Muscle layer of colon (tissue), 2 donors: ENCODE measurements around the gene CDC42BPB.
A peak's percentile ranks its signal among the peaks of the same experiment; 100 is the strongest.
"Not testable (repeated sequence)": the region's sequence is repeated elsewhere in the genome, so short reads cannot be mapped to it uniquely, and the experiment has no call there.

ENCODE experiments used
- H3K27ac ChIP-seq: one replicate; pipeline ENCODE4 v1.7.0; 2013; ENCODE audit warnings: low read depth, mild to moderate bottlenecking, low read length, moderate library complexity
- H3K27me3 ChIP-seq, 2 donors: one replicate each; pipeline ENCODE4 v1.7.0; 2013; ENCODE audit warnings: low read length in 2 of 2, mild to moderate bottlenecking in 2 of 2; ENCODE audit not compliant: insufficient read depth in 2 of 2, control insufficient read depth in 1 of 2
- H3K36me3 ChIP-seq: one replicate; pipeline ENCODE4 v1.7.0; 2013; ENCODE audit warnings: mild to moderate bottlenecking, low read length; ENCODE audit not compliant: insufficient read depth
- H3K4me1 ChIP-seq: one replicate; pipeline ENCODE4 v1.7.0; 2013; ENCODE audit warnings: mild to moderate bottlenecking, low read length; ENCODE audit not compliant: insufficient read depth
- H3K4me3 ChIP-seq, 2 donors: one replicate each; pipeline ENCODE4 v1.7.0; 2013; ENCODE audit warnings: low read length in 2 of 2, low read depth in 1 of 2, mild to moderate bottlenecking in 1 of 2, moderate library complexity in 1 of 2
- H3K9ac ChIP-seq: one replicate; pipeline ENCODE4 v1.7.0; 2013; ENCODE audit warnings: low read length
- H3K9me3 ChIP-seq: one replicate; pipeline ENCODE4 v1.7.0; 2013; ENCODE audit warnings: mild to moderate bottlenecking, low read length
- donor health status: abdominal sarcoma.
- donor health status: Adenocarcinoma of cecum.

CDC42BPB gene

DNA sequence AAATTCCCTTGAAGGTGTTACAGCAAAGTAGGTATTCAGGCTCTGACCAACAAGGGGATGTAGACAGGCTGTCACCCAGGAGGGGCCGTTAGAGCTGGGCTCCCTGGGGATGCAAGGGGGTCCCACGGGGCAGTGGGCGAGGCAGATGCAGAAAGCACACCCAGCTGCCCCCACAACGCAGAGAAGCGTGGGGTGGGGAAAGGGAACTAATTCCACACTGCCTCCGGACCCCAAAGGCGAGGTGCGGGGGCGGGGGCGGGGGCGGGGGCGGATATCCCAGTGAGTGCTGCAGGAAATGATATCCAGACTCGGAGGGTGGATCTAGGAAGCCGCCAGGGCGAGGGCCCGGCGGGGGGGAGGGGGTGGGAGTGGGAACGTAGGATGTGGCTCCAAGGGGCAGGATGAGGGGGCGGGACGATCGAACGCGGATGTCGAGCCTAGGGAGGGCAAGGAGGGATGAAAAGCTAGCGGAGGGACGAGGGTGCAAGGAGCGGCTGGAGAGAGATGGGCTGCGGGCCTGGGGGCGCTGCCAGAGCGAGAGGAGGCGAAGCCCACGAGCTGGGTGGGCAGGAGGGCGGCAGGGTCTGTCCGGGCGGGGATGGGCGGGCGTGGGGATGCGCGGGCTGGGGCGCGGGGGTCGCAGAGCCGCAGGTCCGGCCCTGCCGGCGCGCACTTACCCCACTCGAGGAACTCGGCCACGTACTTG, 874 bp downstream of the CDC42BPB start:
- Histone ChIP-seq H3K4me1 (peaks cover 30% of the 10 kb centered on the region), H3K27ac (peak overlapping the region; percentile 68), H3K9me3 (no peaks in the 10 kb centered on the region), H3K4me3 (peak overlapping the region; percentile 48 to 85), H3K27me3 (no peaks in the 10 kb centered on the region), H3K36me3 (no peaks in the 10 kb centered on the region), H3K9ac (peak overlapping the region; percentile 34)

- peak overlapping the region in 1 of 2 donors; percentile 48 for H3K4me3 ChIP-seq
- peaks cover 33% of the 10 kb centered on the region for H3K4me1 ChIP-seq
- H3K36me3 ChIP-seq: no peaks in the 10 kb centered on the region
- H3K27ac ChIP-seq: no peak overlapping the region
- no peaks in the 10 kb centered on the region for H3K9me3 ChIP-seq
- peak overlapping the region; percentile 34 for H3K9ac ChIP-seq
- no peaks in the 10 kb centered on the region for H3K27me3 ChIP-seq
Observed at GRCh38 chr14:103055695-103056094, 1.7 kb downstream of the CDC42BPB start.

DNA sequence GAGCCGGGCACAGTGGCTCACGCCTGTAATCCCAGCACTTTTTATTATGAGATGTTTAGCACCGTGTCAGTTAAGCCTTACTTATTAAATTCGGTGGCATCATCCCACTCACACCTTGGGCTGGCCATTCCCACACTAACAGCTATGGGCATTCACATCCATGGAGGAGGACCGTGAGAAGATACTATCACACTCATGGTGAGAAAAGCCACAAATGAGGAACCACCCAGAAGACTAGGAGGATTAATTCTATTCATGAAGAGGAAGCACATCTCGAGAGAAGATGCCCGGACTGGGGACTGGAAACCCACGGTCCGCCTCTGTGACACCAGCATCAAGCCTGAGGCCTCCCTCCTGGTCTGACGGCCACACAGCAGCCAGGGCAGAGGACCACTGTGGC, 4.9 kb downstream of the CDC42BPB start:
- no peak overlapping the region for H3K27ac ChIP-seq

DNA sequence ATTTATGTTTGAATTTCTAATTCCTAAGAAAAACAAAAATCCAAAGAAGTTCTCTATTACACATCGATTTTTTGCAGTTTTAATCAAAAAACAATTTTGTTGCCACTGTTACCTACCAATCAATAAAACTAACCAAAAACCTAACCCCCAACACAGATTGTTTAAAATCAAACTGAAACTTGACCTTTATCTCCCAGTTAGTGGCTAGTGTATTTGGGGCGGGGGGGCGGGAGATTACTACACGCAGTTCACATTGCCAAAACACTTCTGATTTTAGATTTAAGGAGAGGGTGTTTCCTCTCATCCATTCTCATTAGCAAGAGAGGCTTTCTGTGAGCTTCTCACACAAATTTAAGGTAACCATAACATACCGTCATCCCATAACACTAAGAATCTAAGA, 6.4 kb downstream of the CDC42BPB start:
- Histone ChIP-seq H3K4me1 (peaks cover 31% of the 10 kb centered on the region), H3K9me3 (no peaks in the 10 kb centered on the region), H3K27me3 (no peaks in the 10 kb centered on the region), H3K9ac (no peak overlapping the region), H3K36me3 (no peaks in the 10 kb centered on the region), H3K4me3 (no peak overlapping the region), H3K27ac (no peak overlapping the region)

More for the DNA sequence above, 4.9 kb downstream of the CDC42BPB start:
- Histone ChIP-seq H3K36me3 (no peaks in the 10 kb centered on the region), H3K4me3 (no peak overlapping the region), H3K9ac (no peak overlapping the region), H3K9me3 (no peaks in the 10 kb centered on the region), H3K27me3 (no peaks in the 10 kb centered on the region), H3K4me1 (peaks cover 28% of the 10 kb centered on the region)

DNA sequence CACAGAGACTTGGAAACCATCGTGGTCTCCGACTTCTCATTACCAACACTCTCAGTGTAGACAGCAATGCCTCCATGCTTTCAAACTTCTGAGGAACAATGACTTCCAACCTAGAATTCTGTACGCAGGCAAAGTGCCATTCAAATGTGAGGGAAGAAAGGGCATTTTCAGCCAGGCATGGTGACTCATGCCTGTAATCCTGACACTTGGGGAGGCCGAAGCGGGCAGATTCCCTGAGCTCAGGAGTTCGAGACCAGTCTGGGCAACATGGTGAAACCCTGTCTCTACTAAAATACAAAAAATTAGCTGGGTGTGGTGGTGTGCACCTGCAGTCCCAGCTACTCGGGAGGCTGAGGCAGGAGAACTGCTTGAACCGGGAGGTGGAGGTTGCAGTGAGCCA, 9.9 kb downstream of the CDC42BPB start:
- not testable (repeated sequence) for H3K4me3 ChIP-seq, H3K9me3 ChIP-seq, H3K9ac ChIP-seq, H3K27ac ChIP-seq, H3K36me3 ChIP-seq, H3K27me3 ChIP-seq
- peaks cover 17% of the 10 kb centered on the region for H3K4me1 ChIP-seq

GRCh38 chr14:103045371-103045869, 11.9 kb downstream of the CDC42BPB start:
- Histone ChIP-seq H3K9ac (no peak overlapping the region), H3K4me1 (peaks cover 13% of the 10 kb centered on the region), H3K9me3 (no peaks in the 10 kb centered on the region), H3K27ac (no peak overlapping the region), H3K4me3 (no peak overlapping the region), H3K27me3 (no peaks in the 10 kb centered on the region), H3K36me3 (peaks cover 6% of the 10 kb centered on the region)

DNA sequence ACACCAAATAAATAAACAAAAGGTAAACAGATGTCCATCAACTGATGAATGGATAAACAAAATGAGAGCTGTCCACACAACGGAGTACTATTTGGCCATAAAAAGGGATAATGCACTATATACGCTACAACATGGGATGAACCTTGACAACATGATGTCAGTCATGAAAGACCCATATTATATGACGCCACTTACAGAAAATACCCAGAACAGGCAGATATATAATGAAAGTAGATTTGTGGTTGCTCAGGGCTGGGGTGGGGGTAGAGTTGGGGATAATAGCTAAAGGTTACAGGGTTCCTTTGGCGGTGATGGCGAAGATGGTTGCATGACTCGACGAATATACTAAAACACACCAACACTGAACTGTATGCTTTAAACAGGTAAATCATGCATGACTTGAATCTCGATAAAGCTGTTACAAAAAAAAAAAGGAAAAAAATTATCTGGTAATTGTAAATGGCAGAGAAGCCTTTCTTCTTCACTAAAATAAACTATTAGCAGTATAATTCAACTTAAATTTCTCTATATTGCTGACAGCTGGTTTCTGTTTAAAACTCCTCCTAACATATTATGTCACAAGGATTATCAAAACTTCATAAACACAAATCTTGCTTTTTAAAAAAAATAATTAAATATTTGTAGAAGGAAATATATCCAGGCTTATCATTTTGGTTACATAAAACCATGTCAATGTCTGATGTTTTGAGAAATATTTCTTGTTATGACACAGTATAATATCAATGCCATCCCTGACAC, 13.9 kb downstream of the CDC42BPB start:
- Histone ChIP-seq H3K4me3 (no peak overlapping the region), H3K9ac (no peak overlapping the region), H3K36me3 (peaks cover 6% of the 10 kb centered on the region), H3K27me3 (no peaks in the 10 kb centered on the region), H3K9me3 (no peaks in the 10 kb centered on the region), H3K4me1 (peaks cover 9% of the 10 kb centered on the region), H3K27ac (no peak overlapping the region)

GRCh38 chr14:103041464-103041863, 15.9 kb downstream of the CDC42BPB start:
- Histone ChIP-seq H3K36me3 (peaks cover 6% of the 10 kb centered on the region), H3K27me3 (no peaks in the 10 kb centered on the region), H3K4me1 (peaks cover 9% of the 10 kb centered on the region), H3K27ac (no peak overlapping the region), H3K9ac (no peak overlapping the region), H3K4me3 (no peak overlapping the region), H3K9me3 (no peaks in the 10 kb centered on the region)

GRCh38 chr14:103033681-103034096, 23.7 kb downstream of the CDC42BPB start:
- Histone ChIP-seq H3K9me3 (no peaks in the 10 kb centered on the region), H3K4me3 (no peak overlapping the region), H3K4me1 (peaks cover 21% of the 10 kb centered on the region), H3K27ac (no peak overlapping the region), H3K9ac (no peak overlapping the region), H3K27me3 (no peaks in the 10 kb centered on the region), H3K36me3 (no peaks in the 10 kb centered on the region)

GRCh38 chr14:103031956-103032355, 25.4 kb downstream of the CDC42BPB start:
- H3K4me1 ChIP-seq: peaks cover 26% of the 10 kb centered on the region
- H3K9ac ChIP-seq: no peak overlapping the region
- H3K27ac ChIP-seq: no peak overlapping the region
- H3K9me3 ChIP-seq: no peaks in the 10 kb centered on the region
- H3K27me3 ChIP-seq: no peaks in the 10 kb centered on the region
- no peak overlapping the region for H3K4me3 ChIP-seq
- no peaks in the 10 kb centered on the region for H3K36me3 ChIP-seq

GRCh38 chr14:103031566-103031911, 25.8 kb downstream of the CDC42BPB start:
- no peak overlapping the region for H3K4me3 ChIP-seq
- no peaks in the 10 kb centered on the region for H3K36me3 ChIP-seq
- peak overlapping the region; percentile 12 for H3K27ac ChIP-seq
- peaks cover 26% of the 10 kb centered on the region for H3K4me1 ChIP-seq
- H3K9me3 ChIP-seq: no peaks in the 10 kb centered on the region
- H3K27me3 ChIP-seq: no peaks in the 10 kb centered on the region
- H3K9ac ChIP-seq: no peak overlapping the region
